GM12873 (cell line): ENCODE measurements around the gene SLC66A1.

ENCODE experiments used
- CTCF ChIP-seq: IDR thresholded peaks from 2 replicates; pipeline ENCODE4 v1.5.1; 2012; ENCODE audit warnings: low read depth, mild to moderate bottlenecking, moderate library complexity, low read length, control low read depth; ENCODE audit not compliant: insufficient read depth; ENCODE audit errors: missing control alignments

Gene SLC66A1

GRCh38 chr1:19325958-19326747 lies 14.0 kb downstream of the SLC66A1 start:
- TF ChIP-seq CTCF, result no peak

- no peak for TF ChIP-seq CTCF
Measured at GRCh38 chr1:19326748-19327065, 14.6 kb downstream of the SLC66A1 start.

GRCh38 chr1:19327301-19327700 lies 15.2 kb downstream of the SLC66A1 start:
- TF ChIP-seq CTCF, result no peak

DNA sequence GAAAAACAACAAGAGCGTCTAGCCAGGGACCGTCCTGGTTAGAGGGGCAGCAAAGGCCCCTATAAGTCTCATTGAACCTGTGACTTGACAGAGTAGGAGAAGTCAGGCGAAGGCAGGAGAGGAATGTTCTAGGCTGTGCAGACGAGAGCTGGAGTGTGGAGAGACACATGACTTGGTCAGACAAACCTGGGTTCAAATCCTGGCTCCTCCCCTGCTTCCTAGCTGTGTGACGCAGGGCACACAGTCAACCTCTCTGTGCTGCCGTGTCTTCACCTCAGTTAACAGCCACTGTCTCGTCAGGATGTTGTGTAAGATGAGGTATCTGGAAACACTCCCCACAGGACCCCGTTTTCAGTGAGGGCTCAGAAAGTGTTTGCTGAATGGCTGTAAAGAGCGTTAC lies 15.6 kb downstream of the SLC66A1 start:
- no peak for TF ChIP-seq CTCF

DNA sequence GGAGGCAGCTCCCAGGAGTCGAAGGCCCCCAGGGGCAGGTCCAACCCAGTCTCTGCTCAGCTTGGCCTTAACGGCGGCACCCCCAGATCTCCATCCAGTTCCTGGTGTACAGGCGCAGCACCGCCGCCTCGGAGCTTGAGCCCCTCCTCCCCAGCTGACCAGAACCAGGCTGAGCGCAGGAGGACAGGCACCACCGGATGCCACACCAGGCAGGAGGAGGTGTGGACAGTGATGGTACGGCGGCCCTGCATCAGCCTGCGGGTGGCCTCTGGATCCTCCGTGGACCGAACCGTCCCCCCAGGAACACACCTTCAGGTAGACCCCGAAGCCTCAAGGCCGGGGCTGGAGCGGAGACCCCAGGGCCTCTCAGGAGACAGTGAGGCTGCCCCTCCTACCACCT lies 16.4 kb downstream of the SLC66A1 start:
- no peak for TF ChIP-seq CTCF

GRCh38 chr1:19329188-19329587 lies 17.1 kb downstream of the SLC66A1 start:
- TF ChIP-seq CTCF, result no peak

GRCh38 chr1:19329611-19330010 lies 17.5 kb downstream of the SLC66A1 start:
- no peak for TF ChIP-seq CTCF
